GM18499 (cell line): ENCODE measurements around the gene SLC16A13.

Source experiments
- ATAC-seq: cut with Tn5 transposase; IDR thresholded peaks from one replicate; pipeline ENCODE4 v1.9.1; 2021; ENCODE audit warnings: moderate number of reproducible peaks; ENCODE audit not compliant: insufficient read depth, unreplicated experiment

The SLC16A13 gene

DNA sequence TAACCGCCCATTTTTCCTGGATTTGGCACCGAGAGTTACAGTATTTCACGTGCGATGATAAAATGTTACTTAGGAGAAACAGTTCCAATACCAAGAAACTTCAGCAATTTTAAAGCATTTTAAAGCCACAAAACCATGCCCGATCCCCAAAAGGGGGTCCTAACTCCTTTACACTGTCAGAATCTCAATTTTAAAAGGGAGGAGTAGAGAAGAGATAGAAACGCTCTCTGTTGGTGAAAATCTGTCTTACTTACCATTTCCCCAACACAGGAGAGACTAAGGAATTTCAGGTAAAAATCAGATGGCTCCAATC is 23.9 kb upstream of the SLC16A13 start:
- no peak for ATAC-seq

DNA sequence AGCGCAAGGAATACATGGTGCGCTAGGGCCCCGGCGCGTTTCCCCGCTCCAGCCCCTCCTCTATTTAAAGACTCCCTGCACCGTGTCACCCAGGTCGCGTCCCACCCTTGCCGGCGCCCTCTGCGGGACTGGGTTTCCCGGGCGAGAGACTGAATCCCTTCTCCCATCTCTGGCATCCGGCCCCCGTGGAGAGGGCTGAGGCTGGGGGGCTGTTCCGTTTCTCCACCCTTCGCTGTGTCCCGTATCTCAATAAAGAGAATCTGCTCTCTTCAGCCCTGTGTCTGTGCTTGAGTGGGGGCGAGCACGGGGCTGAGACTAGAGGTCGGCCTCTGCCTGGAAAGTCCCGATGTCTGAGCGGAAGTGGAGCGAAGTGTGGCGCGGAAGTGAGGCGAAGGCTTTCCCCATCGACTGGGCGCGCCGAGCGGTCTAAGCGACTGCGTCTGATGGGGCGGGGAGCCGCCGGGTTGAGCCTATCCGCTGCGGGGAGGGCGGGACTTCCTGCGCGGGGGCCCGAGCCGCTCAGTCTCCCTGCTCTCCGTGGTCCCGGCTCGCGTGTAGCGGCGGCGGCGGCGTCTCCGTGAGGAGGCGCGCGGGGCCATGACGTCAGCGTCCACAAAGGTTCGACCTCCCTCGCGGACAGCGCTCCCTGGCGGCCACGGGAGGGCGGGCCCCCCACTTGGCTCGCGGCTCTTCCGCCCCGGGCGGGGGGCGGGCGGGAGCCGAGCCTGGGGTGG is 21.4 kb upstream of the SLC16A13 start:
- ATAC-seq: peak; percentile 62

DNA sequence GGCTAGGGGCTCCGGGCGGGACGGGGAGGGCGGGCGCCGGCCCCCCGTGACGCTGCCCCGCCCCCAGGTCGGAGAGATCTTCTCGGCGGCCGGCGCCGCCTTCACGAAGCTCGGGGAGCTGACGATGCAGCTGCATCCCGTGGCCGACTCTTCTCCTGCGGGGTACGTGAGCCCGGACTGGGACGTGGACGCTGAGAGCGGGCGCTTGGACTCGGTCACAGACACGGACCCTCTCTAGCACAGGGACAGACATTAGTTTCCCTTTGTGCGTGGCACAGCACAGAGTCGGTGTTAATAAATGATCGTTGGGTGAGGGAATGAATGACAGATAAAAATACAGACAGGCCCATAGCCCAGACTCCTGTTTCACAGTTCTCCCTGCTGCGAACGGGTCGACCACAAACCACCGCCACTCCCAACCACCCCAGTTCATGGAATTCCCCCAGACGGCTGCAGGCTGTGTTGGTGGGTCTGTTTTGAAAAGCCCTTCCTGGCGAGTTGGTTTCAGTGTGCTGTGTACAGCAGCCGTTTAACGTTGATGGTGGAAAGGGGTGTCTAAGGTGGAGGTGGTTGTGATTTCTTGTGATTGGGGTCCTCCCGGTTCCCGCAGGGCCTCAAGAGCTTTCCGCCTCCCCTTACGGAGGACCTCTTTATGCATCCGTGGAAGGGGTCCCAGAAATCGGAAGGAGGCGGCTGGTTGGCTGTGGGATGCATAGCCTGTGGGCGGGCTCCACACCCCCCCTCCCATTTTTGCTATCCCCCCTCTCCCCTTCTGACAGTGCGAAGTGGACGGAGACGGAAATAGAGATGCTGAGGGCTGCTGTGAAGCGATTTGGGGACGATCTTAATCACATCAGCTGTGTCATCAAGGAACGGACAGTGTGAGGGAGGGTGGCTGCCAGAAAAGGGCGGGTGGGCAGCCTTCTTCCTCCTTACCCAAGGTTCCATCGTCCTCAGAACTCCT is 20.5 kb upstream of the SLC16A13 start:
- peak; percentile 3 for ATAC-seq

GRCh38 chr17:7016418-7016817 is 19.4 kb upstream of the SLC16A13 start:
- ATAC-seq: no peak

DNA sequence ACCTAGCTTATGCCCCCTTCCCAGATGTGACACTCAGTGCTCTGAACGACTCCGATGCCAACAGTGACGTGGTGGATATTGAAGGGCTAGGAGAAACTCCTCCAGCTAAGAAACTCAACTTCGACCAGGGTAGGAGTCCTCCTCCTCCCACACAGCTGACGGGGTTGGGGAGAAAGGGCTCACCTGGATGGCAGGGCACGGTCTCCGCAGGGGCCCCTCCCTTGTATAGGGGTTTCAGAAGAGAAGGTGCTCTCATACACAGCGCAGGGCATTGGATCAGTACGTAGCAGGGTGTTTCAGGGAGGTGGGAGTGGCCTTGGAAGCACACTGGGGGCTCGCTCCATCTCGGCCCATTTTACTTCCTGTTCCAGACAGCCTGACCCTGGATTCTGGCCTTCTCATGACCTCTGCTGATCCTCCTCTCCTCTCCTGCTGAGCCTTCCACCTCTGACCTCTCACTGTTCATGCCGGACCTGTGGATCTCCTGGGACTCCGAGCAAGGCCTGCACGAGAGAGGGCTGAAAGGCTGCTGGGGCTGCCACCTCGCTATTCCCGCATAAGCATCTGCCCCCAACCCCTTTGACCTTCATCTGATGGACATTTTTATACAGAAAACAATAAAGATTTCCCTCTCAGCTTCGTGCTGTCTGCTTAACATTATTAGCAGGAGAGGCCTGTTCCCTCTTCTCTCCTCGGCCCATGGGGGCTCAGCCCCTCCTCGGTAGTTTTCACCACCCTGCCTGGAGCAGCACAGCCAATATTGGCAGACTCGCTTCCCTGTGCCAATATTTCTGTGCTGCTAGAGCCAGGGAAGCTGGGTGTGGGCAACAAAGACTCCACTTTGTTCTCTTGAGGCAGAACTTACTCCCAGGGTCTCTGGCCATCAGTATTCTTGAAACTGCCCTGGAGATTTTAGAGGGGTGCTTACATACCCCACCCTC is 18.7 kb upstream of the SLC16A13 start:
- no peak for ATAC-seq

- no peak for ATAC-seq
Measured at GRCh38 chr17:7017827-7018200, 18.0 kb upstream of the SLC16A13 start.

DNA sequence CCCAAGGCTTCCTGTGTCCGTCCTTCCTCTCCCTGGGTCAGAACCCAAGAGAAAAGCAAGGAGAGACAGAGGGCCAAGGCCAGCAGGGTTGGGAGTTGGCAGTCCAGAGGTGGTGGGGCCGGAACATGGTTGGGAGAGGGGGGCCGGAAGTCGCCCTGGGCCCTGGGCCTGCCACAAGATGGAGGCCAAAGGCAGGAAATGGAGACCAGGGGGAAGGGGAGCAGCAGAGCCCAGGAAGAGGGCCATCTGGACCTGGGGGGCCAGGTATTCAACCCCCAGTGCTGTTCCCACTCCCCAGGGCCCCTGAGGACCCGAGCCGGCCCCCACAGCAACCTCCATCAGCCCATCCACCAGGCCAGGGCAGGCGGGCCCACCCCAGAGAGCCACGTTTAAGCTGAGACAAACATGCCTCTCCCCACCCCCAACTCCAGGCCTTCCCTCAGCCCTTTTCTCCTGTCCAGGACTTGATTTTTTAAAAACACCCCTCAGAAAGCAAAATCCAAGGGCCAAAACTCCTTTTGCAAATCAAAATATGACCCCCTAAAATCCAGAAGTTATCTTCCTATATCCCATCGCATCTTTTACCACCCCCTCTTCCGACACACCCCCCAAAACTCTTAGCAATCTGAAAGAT is 17.4 kb upstream of the SLC16A13 start:
- ATAC-seq: no peak

GRCh38 chr17:7019367-7019766 is 16.4 kb upstream of the SLC16A13 start:
- ATAC-seq: no peak

GRCh38 chr17:7019839-7020519 is 15.8 kb upstream of the SLC16A13 start:
- ATAC-seq: no peak

DNA sequence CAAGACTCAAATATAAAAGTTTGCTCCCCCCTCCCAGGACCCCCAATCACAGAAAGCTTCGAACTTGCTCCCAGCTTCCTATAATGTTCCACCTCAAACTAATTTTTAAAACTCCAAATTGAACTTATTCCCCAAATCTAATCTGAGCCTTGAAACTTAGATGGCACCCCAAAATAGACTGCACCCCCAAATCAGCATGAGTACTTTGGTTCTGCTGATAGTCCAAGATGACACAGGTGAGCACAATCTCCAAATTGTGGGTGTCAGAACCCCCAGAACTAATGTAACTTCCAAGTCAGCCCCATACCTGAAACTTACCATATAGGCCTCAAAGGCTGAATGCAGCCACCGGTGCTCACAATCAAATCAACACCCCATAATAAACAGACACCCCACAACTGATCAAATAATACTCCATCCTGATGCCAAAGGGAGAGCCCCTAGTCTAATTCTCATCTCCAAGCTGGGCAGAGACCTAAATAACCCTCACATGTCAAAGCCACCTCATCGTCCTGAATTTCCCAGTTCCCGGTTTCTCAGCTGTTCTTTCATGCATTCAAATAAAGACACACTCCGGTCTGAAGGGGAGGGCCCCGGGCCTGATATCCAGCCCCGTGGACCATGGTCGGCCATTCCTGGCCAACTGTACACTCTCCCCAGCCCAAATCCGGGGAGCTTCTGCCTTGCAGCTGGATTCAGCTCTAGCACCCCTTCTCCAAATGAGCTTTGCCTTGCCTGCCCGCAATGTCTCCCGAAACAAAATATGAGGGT is 14.7 kb upstream of the SLC16A13 start:
- no peak for ATAC-seq

DNA sequence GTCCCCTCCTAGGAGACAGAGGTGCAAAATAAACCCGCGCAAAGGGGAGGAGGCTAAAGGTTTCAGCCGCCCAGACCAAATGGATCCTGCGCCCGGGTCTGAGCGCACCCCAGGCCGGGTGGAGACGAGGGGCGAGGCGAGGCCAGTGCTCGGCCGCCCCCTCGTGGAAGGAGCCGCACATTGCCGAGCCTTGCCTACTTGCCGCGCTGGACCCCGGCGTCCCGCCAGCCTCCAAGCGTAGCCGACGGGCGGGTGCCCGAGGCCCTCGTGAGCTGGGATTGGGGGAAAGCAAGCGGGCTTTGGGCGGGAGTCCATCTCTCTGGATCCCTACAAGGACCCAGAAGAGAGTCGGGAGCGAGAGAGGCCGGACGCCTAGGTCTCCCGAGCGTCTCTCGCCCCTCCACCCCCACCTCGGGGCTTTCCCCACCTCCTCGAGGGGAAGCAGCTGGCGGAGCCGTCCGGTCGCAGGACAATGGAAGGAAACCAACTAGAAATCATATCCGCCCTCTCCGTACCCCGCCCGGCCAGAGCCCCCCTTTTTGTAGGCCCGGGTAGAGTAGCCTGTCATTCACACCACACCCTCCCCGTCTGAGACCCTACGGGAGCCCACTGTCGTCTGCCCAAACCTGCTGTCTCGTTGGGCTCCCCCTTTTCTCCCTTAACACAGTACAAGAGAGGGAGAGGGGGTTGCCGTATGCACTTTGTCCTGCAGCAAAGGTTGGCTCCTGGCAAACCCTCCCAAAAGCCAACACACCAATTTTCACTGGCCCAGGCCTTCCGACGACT is 13.6 kb upstream of the SLC16A13 start:
- ATAC-seq: peak; percentile 44

- ATAC-seq: no peak
Measured at GRCh38 chr17:7022781-7023571, 12.8 kb upstream of the SLC16A13 start, which contains the start of gene BCL6B. Gene BCL6B, plus strand, starts transcription at chr17:7023050. Its CDS starts 622 bp downstream, at chr17:7023672.

GRCh38 chr17:7023576-7024401 is 12.0 kb upstream of the SLC16A13 start:
- ATAC-seq: no peak

DNA sequence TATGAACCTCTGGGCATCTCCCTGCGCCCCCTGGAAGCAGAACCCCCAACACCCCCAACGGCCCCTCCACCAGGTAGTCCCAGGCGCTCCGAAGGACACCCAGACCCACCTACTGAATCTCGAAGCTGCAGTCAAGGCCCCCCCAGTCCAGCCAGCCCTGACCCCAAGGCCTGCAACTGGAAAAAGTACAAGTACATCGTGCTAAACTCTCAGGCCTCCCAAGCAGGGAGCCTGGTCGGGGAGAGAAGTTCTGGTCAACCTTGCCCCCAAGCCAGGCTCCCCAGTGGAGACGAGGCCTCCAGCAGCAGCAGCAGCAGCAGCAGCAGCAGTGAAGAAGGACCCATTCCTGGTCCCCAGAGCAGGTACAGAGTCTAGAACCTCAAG is 11.4 kb upstream of the SLC16A13 start:
- ATAC-seq: no peak

GRCh38 chr17:7025245-7025644 is 10.6 kb upstream of the SLC16A13 start:
- no peak for ATAC-seq

DNA sequence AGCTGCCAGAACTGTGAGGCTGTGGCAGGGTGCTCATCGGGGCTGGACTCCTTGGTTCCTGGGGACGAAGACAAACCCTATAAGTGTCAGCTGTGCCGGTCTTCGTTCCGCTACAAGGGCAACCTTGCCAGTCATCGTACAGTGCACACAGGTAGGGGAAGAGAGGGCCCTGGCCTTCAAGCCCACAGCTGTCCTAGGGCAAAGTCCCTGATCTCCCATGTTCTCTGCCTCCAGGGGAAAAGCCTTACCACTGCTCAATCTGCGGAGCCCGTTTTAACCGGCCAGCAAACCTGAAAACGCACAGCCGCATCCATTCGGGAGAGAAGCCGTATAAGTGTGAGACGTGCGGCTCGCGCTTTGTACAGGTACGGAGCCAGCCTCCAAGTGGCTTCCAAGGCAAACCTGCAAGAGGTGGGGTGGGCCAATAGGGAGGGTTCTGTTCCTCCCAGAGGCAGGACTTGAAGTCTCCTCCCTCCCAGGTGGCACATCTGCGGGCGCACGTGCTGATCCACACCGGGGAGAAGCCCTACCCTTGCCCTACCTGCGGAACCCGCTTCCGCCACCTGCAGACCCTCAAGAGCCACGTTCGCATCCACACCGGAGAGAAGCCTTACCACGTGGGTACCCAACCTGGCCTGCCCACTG is 9.2 kb upstream of the SLC16A13 start:
- ATAC-seq: no peak
